ENCODE results near the gene AHRR. TPM values are rescaled to one million over a fixed set of nuclear protein-coding genes. Genes with fewer than 3 reads are reported as not detected.

Gene AHRR
- total and polyA plus RNA-seq, 7 donors = under 0.01 to 1.8 (median 1.0) TPM; not detected in 1

GRCh38 chr5:375921-376798 lies 54.6 kb downstream of the AHRR start:
- DNase-seq = peak; percentile 64
- Histone ChIP-seq H3K9me3 (no peaks in the 10 kb centered on the region), H3K27ac (no peak overlapping the region), H3K36me3 (no peaks in the 10 kb centered on the region), H3K27me3 (peaks cover 0 to 18% (median 15%) of the 10 kb centered on the region in 3 donors), H3K4me3 (no peak overlapping the region), H3K4me1 (peaks cover 0 to 14% (median 13%) of the 10 kb centered on the region in 4 donors)
- intact Hi-C loops (cut with DNase I) = no loop called here
- 88% methylated on average over 30 of the region's 30 CpGs for WGBS, 2 donors
- TF ChIP-seq POLR2AphosphoS5 (IDR thresholded peaks at IDR 0.05) = no peak

- 94 to 95% methylated on average over 12 of the region's 12 CpGs for WGBS, 2 donors
- H3K27me3 ChIP-seq = peaks cover 0 to 18% (median 15%) of the 10 kb centered on the region in 3 donors
- no peak overlapping the region for H3K27ac ChIP-seq
- DNase-seq = peak; percentile 50
- H3K4me1 ChIP-seq = peaks cover 0 to 14% (median 13%) of the 10 kb centered on the region in 4 donors
- no peak for TF ChIP-seq POLR2A (IDR thresholded peaks at IDR 0.05)
- TF ChIP-seq EP300 (IDR thresholded peaks at IDR 0.05) = no peak
- TF ChIP-seq POLR2AphosphoS5 (IDR thresholded peaks at IDR 0.05) = no peak
- no peak for TF ChIP-seq CTCF (IDR thresholded peaks at IDR 0.05)
- no peaks in the 10 kb centered on the region for H3K9me3 ChIP-seq
- H3K36me3 ChIP-seq = no peaks in the 10 kb centered on the region
- intact Hi-C loops (cut with DNase I) = no loop called here
- no peak overlapping the region for H3K4me3 ChIP-seq
These were observed 55.3 kb downstream of the AHRR start for GRCh38 chr5:376799-377325.

GRCh38 chr5:377326-377981 lies 55.9 kb downstream of the AHRR start:
- peaks cover 0 to 18% (median 15%) of the 10 kb centered on the region in 3 donors for H3K27me3 ChIP-seq
- H3K9me3 ChIP-seq = no peaks in the 10 kb centered on the region
- 94 to 95% methylated on average over 10 of the region's 10 CpGs for WGBS, 2 donors
- TF ChIP-seq POLR2A (IDR thresholded peaks at IDR 0.05) = no peak
- peak; percentile 56 for DNase-seq
- peaks cover 0 to 14% (median 13%) of the 10 kb centered on the region in 4 donors for H3K4me1 ChIP-seq
- intact Hi-C loops (cut with DNase I) = no loop called here
- no peak overlapping the region for H3K27ac ChIP-seq
- no peaks in the 10 kb centered on the region for H3K36me3 ChIP-seq
- H3K4me3 ChIP-seq = no peak overlapping the region

GRCh38 chr5:378301-378891 lies 56.9 kb downstream of the AHRR start:
- DNase-seq = peak; percentile 33
- 55 to 72% methylated on average over 8 of the region's 8 CpGs for WGBS, 2 donors
- peaks cover 0 to 18% (median 15%) of the 10 kb centered on the region in 3 donors for H3K27me3 ChIP-seq
- no peaks in the 10 kb centered on the region for H3K9me3 ChIP-seq
- H3K36me3 ChIP-seq = no peaks in the 10 kb centered on the region
- no peak for TF ChIP-seq EP300 (IDR thresholded peaks at IDR 0.05)
- intact Hi-C loops (cut with DNase I) = no loop called here
- H3K4me1 ChIP-seq = peaks cover 0 to 12% (median 9%) of the 10 kb centered on the region in 4 donors
- no peak overlapping the region for H3K4me3 ChIP-seq
- H3K27ac ChIP-seq = no peak overlapping the region

GRCh38 chr5:378976-379742 lies 57.6 kb downstream of the AHRR start:
- DNase-seq = peak; percentile 46
- peaks cover 0 to 4% (median 3%) of the 10 kb centered on the region in 4 donors for H3K4me1 ChIP-seq
- peaks cover 0 to 14% (median 11%) of the 10 kb centered on the region in 3 donors for H3K27me3 ChIP-seq
- TF ChIP-seq POLR2AphosphoS5 (IDR thresholded peaks at IDR 0.05) (no peak), EP300 (IDR thresholded peaks at IDR 0.05) (no peak)
- H3K9me3 ChIP-seq = no peaks in the 10 kb centered on the region
- whole genome bisulfite sequencing, 2 donors = 88 to 91% methylated on average over 16 of the region's 16 CpGs
- intact Hi-C loops (cut with DNase I) = no loop called here
- H3K36me3 ChIP-seq = no peaks in the 10 kb centered on the region
- H3K4me3 ChIP-seq = no peak overlapping the region
- H3K27ac ChIP-seq = no peak overlapping the region

GRCh38 chr5:380701-381309 lies 59.3 kb downstream of the AHRR start:
- Histone ChIP-seq H3K36me3 (no peaks in the 10 kb centered on the region), H3K4me1 (no peaks in the 10 kb centered on the region), H3K27ac (no peak overlapping the region), H3K27me3 (no peaks in the 10 kb centered on the region), H3K9me3 (peaks cover 0 to 6% (median 4%) of the 10 kb centered on the region in 4 donors), H3K4me3 (no peak overlapping the region)
- whole genome bisulfite sequencing, 2 donors = 47 to 74% methylated on average over 2 of the region's 2 CpGs
- DNase-seq = peak; percentile 15
- intact Hi-C loops (cut with DNase I) = no loop called here
- TF ChIP-seq POLR2AphosphoS5 (IDR thresholded peaks at IDR 0.05) = no peak
- TF ChIP-seq EP300 (IDR thresholded peaks at IDR 0.05) = no peak
- TF ChIP-seq POLR2A (IDR thresholded peaks at IDR 0.05) = no peak
- no peak for TF ChIP-seq CTCF (IDR thresholded peaks at IDR 0.05)

All from sigmoid colon (tissue), 7 donors.